Right lobe of liver (tissue), 4 donors: ENCODE data around the gene FAM83B.

Experiments used
- CTCF ChIP-seq, 4 donors: fragments of 200-600 bp in 3 of 4; fragments of 450-650 bp in 1 of 4; IDR thresholded peaks; one replicate each; pipeline versions ENCODE4 v1.5.1 to v1.8.0; 2016 to 2022; ENCODE audit warnings: antibody characterized with exemption in 4 of 4, mild to moderate bottlenecking in 2 of 4
- POLR2A ChIP-seq: fragments of 450-650 bp; IDR thresholded peaks from one replicate; pipeline ENCODE4 v1.6.1; 2017; ENCODE audit warnings: antibody characterized with exemption, mild to moderate bottlenecking
- donor health status: DM: no; HTN: no; CAD: no.
- donor health status: DM: no; HTN: no; CAD: no.
- donor health status: DM: no; HTN: yes; CAD: no.

- TF ChIP-seq CTCF (IDR thresholded peaks at IDR 0.05) (no peak), POLR2A (no peak)
Measured at GRCh38 chr6:54805077-54805476, 41.5 kb upstream of the FAM83B start.
